Tibial artery (tissue), 4 donors: Measurements from ENCODE around the gene ZNF385B.

Experiments
- DNase-seq, 2 donors: peaks; one replicate each; pipeline ENCODE4 v3.0.0-alpha.2; 2019
- H3K27ac ChIP-seq, 2 donors: fragments of 200-600 bp; sonication (generic) in 1 of 2; 1 replicate in 1 of 2; 2 replicates in 1 of 2; pipeline ENCODE4 v1.5.1; 2018 to 2019; ENCODE audit warnings: mild to moderate bottlenecking in 1 of 2
- H3K27me3 ChIP-seq, 2 donors: fragments of 200-600 bp; sonication (generic) in 1 of 2; one replicate each; pipeline versions ENCODE4 v1.5.1 to v1.6.0; 2016 to 2019
- H3K36me3 ChIP-seq, 3 donors: fragments of 200-600 bp; sonication (generic) in 2 of 3; one replicate each; pipeline ENCODE4 v1.5.1; 2016 to 2019; ENCODE audit warnings: mild to moderate bottlenecking in 2 of 3
- H3K4me1 ChIP-seq, 4 donors: fragments of 200-600 bp; sonication (generic) in 2 of 4; 1 replicate in 3 of 4; 2 replicates in 1 of 4; pipeline ENCODE4 v1.5.1; 2016 to 2019
- H3K4me3 ChIP-seq, 2 donors: fragments of 200-600 bp; sonication (generic) in 1 of 2; 1 replicate in 1 of 2; 2 replicates in 1 of 2; pipeline ENCODE4 v1.5.1; 2018 to 2019; ENCODE audit warnings: mild to moderate bottlenecking in 2 of 2
- H3K9me3 ChIP-seq, 3 donors: fragments of 200-600 bp; sonication (generic) in 1 of 3; one replicate each; pipeline ENCODE4 v1.5.1; 2016 to 2019
- intact Hi-C: fragments of 100-400 bp; cut with DNase I; formaldehyde crosslinking; loops from one replicate; pipeline ENCODE4 v1.15.0; 2023; ENCODE audit warnings: low total_unique reads
- TF ChIP-seq, protein P1 (sequence below), 2 experiments: fragments of 200-600 bp in 1 of 2; fragments of 450-650 bp in 1 of 2; IDR thresholded peaks; one replicate each; pipeline ENCODE4 v1.5.1; 2017 to 2019; ENCODE audit warnings: antibody characterized with exemption in 2 of 2, mild to moderate bottlenecking in 1 of 2, moderate library complexity in 1 of 2

ZNF385B gene

DNA sequence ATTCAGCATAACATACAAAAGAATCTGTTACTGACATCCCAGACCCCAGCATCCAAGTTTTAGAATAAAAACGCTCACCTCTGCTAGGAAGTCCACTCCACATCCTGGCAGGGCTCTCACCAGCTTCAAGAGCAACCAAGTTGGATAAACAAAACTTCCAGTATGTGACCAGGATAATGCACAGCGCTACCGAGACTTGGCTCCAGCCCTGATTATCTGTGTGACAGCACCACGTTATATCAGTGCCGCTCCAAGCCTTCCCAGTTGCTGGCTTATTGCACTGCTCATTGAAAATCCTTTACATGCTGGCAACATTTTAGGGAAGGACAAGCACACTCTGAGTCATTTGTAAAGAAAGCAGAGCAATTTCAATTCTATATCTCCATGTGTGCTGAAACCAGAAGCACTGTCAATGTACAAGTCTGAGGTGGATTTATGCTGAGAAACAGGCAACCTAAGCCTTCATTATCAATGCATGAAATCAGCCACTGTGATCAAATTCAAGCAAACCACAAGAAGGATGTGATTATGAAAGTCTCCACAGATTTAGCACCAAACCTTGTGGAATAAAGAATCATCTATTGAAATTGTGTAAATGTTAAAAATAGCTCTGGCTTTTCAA, 115.7 kb downstream of the ZNF385B start:
- no peaks in the 10 kb centered on the region for H3K36me3 ChIP-seq
- intact Hi-C loops, result loop anchor here (10.0 kb wide), 1 partner anchor 311 kb away; no protein-coding TSS in a partner anchor
- H3K4me1 ChIP-seq, result peaks cover 0 to 15% (median 4%) of the 10 kb centered on the region in 4 donors
- no peaks in the 10 kb centered on the region for H3K9me3 ChIP-seq
- H3K4me3 ChIP-seq, result no peak overlapping the region
- TF ChIP-seq, protein P1, sequence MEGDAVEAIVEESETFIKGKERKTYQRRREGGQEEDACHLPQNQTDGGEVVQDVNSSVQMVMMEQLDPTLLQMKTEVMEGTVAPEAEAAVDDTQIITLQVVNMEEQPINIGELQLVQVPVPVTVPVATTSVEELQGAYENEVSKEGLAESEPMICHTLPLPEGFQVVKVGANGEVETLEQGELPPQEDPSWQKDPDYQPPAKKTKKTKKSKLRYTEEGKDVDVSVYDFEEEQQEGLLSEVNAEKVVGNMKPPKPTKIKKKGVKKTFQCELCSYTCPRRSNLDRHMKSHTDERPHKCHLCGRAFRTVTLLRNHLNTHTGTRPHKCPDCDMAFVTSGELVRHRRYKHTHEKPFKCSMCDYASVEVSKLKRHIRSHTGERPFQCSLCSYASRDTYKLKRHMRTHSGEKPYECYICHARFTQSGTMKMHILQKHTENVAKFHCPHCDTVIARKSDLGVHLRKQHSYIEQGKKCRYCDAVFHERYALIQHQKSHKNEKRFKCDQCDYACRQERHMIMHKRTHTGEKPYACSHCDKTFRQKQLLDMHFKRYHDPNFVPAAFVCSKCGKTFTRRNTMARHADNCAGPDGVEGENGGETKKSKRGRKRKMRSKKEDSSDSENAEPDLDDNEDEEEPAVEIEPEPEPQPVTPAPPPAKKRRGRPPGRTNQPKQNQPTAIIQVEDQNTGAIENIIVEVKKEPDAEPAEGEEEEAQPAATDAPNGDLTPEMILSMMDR (IDR thresholded peaks at IDR 0.05), result no peak
- DNase-seq, result no peak
- no peaks in the 10 kb centered on the region for H3K27me3 ChIP-seq
- no peak overlapping the region for H3K27ac ChIP-seq

DNA sequence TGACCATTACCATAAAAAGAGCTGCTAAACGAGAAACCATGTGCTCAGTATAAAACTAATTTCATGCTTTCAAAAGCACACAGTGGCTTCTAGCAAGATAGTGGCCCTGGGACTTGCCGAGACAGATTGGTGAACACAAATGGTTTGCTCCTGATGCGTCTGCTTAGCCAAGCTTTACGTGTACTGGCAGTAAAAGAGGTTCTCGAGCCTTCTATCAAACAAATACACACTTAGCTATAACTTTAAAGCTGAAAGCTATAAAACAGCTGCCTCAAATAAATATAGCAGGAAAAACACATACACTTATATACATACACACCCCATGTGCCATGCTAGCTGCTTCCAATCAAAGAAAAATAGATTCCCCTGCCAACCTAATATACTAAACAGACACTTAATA, 117.0 kb downstream of the ZNF385B start:
- TF ChIP-seq, protein P1 (IDR thresholded peaks at IDR 0.05), result no peak
- H3K9me3 ChIP-seq, result no peaks in the 10 kb centered on the region
- intact Hi-C loops, result loop anchor here (10.0 kb wide), 1 partner anchor 310 kb away; no protein-coding TSS in a partner anchor
- H3K27ac ChIP-seq, result no peak overlapping the region
- peaks cover 0 to 15% (median 4%) of the 10 kb centered on the region in 4 donors for H3K4me1 ChIP-seq
- H3K36me3 ChIP-seq, result no peaks in the 10 kb centered on the region
- H3K4me3 ChIP-seq, result no peak overlapping the region
- DNase-seq, result no peak
- H3K27me3 ChIP-seq, result no peaks in the 10 kb centered on the region

DNA sequence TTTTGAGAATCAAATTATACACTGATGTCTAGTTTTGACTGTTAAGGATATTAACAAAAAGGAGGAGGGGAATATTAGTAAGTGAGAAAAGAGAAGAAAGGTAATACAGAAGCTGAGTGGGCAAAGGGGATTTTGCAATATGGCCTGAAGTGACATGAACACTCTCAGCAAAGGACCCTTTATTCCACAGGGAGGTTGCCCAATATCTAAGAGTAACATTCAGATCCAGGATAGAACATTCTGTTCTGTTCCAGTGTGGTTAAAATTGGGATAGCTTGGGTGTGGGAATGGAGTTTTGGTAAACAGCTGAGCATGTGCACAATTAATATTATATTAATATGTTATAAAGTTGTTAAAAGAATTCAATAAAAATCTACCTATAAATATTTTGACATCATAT, 120.1 kb downstream of the ZNF385B start:
- intact Hi-C loops, result loop anchor here (10.0 kb wide), 1 partner anchor 307 kb away; no protein-coding TSS in a partner anchor
- peak in 1 of 2 donors; percentile 37 for DNase-seq
- H3K9me3 ChIP-seq, result no peaks in the 10 kb centered on the region
- TF ChIP-seq, protein P1 (IDR thresholded peaks at IDR 0.05), result no peak
- H3K4me3 ChIP-seq, result no peak overlapping the region
- H3K4me1 ChIP-seq, result peaks cover 0 to 15% (median 4%) of the 10 kb centered on the region in 4 donors
- H3K27ac ChIP-seq, result peak overlapping the region in 1 of 2 donors; percentile 54
- H3K27me3 ChIP-seq, result no peaks in the 10 kb centered on the region
- no peaks in the 10 kb centered on the region for H3K36me3 ChIP-seq

DNA sequence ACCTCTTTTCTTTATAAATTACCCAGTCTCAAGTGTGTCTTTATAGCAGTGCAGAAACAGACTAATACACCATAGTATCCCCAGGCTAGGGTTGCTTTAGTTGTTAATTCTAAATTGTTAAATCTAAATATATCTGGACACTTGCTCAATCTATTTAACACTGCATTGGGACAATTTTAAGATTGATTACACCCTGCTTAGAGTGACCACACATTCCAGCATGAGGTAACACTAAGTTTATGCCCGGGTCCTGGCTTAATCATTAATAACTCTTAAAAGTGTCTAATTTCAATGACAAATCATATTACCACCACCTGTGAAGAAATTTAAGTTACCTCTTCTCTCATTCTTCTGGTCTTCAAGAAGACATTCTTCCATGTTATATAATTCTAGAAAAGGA, 131.4 kb downstream of the ZNF385B start:
- intact Hi-C loops, result no loop called here
- TF ChIP-seq, protein P1 (IDR thresholded peaks at IDR 0.05), result no peak
- no peaks in the 10 kb centered on the region for H3K9me3 ChIP-seq
- no peaks in the 10 kb centered on the region for H3K4me1 ChIP-seq
- DNase-seq, result no peak
- H3K4me3 ChIP-seq, result no peak overlapping the region
- no peak overlapping the region for H3K27ac ChIP-seq
- no peaks in the 10 kb centered on the region for H3K36me3 ChIP-seq
- no peaks in the 10 kb centered on the region for H3K27me3 ChIP-seq

DNA sequence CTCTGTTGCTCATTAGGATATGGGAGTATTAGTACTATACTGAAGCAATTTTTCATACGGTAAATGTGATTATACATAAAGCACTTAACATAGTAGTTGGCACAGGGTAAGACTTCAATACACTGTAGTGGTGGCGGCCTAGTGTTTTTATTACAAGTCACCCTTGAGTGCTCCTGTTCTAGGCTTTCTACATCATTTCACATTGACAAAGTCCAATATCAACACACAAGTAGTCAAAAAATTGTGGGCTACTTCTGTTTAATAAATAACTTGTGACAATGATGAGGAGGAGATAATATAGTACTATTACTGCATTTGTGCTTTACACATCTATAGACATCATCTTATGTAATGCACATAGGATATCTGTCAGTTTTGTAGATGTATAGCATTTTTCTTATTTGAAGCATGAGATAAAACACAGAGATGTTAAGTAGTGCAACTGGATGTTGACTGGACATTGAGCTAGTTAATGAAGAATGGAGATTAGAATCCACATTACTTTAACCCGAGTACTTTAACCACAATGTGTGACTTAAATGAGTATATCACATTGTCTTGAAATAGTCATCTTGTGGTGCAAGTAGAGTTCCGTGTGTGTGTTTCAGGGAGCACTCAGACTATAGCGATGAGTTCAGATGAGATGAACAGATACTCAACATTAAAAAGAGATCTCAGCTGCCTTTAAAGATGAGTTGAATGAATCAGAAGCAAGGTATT, 134.8 kb downstream of the ZNF385B start:
- H3K9me3 ChIP-seq, result no peaks in the 10 kb centered on the region
- no peaks in the 10 kb centered on the region for H3K4me1 ChIP-seq
- no peaks in the 10 kb centered on the region for H3K27me3 ChIP-seq
- no peak overlapping the region for H3K4me3 ChIP-seq
- TF ChIP-seq, protein P1 (IDR thresholded peaks at IDR 0.05), result no peak
- intact Hi-C loops, result no loop called here
- no peak for DNase-seq
- H3K27ac ChIP-seq, result no peak overlapping the region
- no peaks in the 10 kb centered on the region for H3K36me3 ChIP-seq
